OCI-LY7 (cell line): ENCODE data around the gene ATP6V1A.

Experiments
- EZH2phosphoT487 ChIP-seq: fragments of 200-600 bp; sonication (generic); IDR thresholded peaks from 2 replicates; pipeline ENCODE4 v1.6.1; 2018; ENCODE audit warnings: low read depth, borderline replicate concordance, mild to moderate bottlenecking, mixed run types, antibody characterized with exemption, low read length, moderate library complexity, mixed read lengths
- TF ChIP-seq, protein P1 (sequence below): fragments of 200-600 bp; sonication (generic); conservative IDR thresholded peaks from 2 replicates; pipeline ENCODE4 v1.5.1; 2014; ENCODE audit warnings: mild to moderate bottlenecking, antibody characterized with exemption, low read length, moderate library complexity, mixed read lengths

DNA sequence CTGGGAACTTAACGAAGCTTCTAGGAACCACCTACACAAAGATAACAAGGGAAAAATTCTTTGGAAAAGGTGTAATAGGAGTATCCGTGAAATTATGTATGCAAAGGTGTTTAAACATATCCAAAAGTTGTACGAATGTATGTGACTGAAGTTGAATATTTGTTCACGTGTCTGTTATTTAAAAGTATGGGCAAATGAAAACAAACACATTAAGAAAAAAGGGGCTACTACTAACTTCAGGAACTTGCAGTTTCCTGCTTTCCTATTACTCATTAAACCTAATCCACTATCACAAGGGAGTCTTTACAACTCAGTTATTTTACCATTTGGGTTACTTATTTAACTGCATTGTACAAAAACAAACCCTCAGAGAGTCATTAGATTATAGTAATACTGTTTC lies 57.8 kb downstream of the ATP6V1A start:
- TF ChIP-seq, protein P1, sequence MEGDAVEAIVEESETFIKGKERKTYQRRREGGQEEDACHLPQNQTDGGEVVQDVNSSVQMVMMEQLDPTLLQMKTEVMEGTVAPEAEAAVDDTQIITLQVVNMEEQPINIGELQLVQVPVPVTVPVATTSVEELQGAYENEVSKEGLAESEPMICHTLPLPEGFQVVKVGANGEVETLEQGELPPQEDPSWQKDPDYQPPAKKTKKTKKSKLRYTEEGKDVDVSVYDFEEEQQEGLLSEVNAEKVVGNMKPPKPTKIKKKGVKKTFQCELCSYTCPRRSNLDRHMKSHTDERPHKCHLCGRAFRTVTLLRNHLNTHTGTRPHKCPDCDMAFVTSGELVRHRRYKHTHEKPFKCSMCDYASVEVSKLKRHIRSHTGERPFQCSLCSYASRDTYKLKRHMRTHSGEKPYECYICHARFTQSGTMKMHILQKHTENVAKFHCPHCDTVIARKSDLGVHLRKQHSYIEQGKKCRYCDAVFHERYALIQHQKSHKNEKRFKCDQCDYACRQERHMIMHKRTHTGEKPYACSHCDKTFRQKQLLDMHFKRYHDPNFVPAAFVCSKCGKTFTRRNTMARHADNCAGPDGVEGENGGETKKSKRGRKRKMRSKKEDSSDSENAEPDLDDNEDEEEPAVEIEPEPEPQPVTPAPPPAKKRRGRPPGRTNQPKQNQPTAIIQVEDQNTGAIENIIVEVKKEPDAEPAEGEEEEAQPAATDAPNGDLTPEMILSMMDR: no peak
- no peak for TF ChIP-seq EZH2phosphoT487
